ENCODE results near the gene CLEC4D. TPM values are rescaled to one million over a fixed set of nuclear protein-coding genes. Genes with fewer than 3 reads are reported as not detected.

Gene CLEC4D
- total and polyA plus RNA-seq, 2 of the 8 experiments (the other 6 are each of a cell fraction or from before 2014, with no cell fraction given), result 0.14 TPM; not detected in 1

DNA sequence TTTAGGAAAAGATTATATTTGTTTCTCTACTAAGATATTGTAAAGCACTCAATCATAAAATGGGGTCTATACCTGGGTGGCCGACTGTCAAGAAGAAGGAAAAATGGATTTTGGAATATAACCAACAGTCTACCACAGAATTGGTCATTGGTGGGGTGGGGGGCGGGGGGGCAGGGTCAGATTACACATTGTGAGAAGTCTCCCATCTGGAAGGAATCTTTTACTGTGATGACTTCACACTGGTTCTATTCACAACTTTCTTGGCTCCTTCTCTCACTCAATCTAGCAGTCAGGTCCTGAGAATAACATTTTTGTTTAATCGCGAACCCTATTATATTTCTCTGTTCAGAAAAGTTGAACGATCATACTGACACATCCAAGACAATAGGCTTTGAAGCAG is 36.1 kb downstream of the CLEC4D start (continued):
- TF ChIP-seq, protein P1, sequence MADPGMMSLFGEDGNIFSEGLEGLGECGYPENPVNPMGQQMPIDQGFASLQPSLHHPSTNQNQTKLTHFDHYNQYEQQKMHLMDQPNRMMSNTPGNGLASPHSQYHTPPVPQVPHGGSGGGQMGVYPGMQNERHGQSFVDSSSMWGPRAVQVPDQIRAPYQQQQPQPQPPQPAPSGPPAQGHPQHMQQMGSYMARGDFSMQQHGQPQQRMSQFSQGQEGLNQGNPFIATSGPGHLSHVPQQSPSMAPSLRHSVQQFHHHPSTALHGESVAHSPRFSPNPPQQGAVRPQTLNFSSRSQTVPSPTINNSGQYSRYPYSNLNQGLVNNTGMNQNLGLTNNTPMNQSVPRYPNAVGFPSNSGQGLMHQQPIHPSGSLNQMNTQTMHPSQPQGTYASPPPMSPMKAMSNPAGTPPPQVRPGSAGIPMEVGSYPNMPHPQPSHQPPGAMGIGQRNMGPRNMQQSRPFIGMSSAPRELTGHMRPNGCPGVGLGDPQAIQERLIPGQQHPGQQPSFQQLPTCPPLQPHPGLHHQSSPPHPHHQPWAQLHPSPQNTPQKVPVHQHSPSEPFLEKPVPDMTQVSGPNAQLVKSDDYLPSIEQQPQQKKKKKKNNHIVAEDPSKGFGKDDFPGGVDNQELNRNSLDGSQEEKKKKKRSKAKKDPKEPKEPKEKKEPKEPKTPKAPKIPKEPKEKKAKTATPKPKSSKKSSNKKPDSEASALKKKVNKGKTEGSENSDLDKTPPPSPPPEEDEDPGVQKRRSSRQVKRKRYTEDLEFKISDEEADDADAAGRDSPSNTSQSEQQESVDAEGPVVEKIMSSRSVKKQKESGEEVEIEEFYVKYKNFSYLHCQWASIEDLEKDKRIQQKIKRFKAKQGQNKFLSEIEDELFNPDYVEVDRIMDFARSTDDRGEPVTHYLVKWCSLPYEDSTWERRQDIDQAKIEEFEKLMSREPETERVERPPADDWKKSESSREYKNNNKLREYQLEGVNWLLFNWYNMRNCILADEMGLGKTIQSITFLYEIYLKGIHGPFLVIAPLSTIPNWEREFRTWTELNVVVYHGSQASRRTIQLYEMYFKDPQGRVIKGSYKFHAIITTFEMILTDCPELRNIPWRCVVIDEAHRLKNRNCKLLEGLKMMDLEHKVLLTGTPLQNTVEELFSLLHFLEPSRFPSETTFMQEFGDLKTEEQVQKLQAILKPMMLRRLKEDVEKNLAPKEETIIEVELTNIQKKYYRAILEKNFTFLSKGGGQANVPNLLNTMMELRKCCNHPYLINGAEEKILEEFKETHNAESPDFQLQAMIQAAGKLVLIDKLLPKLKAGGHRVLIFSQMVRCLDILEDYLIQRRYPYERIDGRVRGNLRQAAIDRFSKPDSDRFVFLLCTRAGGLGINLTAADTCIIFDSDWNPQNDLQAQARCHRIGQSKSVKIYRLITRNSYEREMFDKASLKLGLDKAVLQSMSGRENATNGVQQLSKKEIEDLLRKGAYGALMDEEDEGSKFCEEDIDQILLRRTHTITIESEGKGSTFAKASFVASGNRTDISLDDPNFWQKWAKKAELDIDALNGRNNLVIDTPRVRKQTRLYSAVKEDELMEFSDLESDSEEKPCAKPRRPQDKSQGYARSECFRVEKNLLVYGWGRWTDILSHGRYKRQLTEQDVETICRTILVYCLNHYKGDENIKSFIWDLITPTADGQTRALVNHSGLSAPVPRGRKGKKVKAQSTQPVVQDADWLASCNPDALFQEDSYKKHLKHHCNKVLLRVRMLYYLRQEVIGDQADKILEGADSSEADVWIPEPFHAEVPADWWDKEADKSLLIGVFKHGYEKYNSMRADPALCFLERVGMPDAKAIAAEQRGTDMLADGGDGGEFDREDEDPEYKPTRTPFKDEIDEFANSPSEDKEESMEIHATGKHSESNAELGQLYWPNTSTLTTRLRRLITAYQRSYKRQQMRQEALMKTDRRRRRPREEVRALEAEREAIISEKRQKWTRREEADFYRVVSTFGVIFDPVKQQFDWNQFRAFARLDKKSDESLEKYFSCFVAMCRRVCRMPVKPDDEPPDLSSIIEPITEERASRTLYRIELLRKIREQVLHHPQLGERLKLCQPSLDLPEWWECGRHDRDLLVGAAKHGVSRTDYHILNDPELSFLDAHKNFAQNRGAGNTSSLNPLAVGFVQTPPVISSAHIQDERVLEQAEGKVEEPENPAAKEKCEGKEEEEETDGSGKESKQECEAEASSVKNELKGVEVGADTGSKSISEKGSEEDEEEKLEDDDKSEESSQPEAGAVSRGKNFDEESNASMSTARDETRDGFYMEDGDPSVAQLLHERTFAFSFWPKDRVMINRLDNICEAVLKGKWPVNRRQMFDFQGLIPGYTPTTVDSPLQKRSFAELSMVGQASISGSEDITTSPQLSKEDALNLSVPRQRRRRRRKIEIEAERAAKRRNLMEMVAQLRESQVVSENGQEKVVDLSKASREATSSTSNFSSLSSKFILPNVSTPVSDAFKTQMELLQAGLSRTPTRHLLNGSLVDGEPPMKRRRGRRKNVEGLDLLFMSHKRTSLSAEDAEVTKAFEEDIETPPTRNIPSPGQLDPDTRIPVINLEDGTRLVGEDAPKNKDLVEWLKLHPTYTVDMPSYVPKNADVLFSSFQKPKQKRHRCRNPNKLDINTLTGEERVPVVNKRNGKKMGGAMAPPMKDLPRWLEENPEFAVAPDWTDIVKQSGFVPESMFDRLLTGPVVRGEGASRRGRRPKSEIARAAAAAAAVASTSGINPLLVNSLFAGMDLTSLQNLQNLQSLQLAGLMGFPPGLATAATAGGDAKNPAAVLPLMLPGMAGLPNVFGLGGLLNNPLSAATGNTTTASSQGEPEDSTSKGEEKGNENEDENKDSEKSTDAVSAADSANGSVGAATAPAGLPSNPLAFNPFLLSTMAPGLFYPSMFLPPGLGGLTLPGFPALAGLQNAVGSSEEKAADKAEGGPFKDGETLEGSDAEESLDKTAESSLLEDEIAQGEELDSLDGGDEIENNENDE (IDR thresholded peaks at IDR 0.05; ENCODE audit: insufficient replicate concordance, low read length), result no peak
- no peak for TF ChIP-seq POU5F1 (IDR thresholded peaks at IDR 0.05; ENCODE audit: low read depth, low read length)

Measured in H1 (cell line).